Measurements from ENCODE around the gene PARD3.
"Not testable (repeated sequence)": the region's sequence is repeated elsewhere in the genome, so short reads cannot be mapped to it uniquely, and the experiment has no call there.

Gene PARD3

DNA sequence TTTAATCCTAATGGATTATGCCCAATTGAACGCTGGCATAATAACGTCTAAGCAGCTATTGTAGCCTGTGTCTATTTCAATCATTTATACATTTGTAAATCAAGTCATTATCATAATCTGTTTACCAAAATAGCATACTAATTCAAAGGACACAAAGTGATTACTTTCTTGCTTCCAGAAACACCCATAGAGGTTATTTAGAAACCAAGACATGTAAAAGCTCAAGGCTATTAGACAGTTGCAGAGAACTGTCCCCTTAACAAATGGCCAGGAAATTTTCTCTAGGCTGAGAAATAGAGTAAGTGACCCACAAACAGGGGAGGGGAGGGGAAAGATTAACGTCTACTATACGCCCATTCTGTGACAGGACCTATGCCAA lies 455.7 kb downstream of the PARD3 start:
- DNase-seq = no peak

DNA sequence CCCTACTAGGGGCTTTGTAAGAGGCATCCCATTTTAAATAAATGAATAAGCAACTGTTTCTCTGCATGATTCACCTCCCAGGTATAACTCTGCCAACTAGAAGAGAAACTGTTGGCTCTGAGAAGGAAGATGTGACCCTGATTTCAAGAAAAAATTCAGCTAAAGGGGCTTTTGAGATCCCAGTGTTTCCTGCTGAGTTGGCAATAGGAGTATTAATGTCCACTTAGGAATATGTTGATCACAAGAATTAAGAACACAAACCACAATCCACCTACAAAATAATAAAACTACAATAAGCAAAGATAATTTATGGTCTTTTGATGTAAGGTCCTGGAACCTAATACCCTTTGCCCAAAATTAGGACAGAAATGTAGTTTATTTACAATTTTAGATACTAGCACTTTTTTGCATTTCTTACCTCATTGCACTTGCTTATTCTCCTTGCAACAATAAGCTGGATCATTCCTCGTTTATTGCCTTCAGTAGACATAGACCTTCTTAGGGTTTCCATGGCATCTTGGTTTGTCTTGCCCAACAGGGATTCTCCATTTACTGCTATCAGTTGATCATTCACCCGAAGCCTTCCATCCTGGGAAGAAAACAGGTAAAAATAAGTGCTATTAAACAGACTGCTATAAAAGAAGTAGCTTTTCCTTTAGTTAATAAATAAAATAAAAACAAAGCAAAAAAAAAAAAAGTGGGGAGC lies 456.2 kb downstream of the PARD3 start:
- no peak for DNase-seq

DNA sequence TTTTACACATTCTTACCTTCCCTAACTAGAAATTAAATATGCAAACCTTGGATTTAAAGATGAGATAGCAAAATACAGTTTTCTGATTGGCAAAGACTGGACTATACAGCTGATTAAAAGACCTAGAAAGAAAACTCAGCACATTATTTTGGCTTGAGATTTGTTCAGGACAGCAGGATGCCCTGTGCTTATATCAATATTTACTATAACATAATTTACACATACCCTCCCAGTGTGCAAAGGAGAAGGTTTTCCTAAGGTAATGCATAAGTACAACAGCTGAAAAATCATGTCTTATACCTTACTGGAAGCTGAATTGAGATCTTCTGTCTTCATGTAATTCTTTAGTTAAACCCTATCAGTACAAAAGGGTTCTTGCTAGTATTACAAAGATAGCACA lies 458.6 kb downstream of the PARD3 start:
- no peak for DNase-seq

DNA sequence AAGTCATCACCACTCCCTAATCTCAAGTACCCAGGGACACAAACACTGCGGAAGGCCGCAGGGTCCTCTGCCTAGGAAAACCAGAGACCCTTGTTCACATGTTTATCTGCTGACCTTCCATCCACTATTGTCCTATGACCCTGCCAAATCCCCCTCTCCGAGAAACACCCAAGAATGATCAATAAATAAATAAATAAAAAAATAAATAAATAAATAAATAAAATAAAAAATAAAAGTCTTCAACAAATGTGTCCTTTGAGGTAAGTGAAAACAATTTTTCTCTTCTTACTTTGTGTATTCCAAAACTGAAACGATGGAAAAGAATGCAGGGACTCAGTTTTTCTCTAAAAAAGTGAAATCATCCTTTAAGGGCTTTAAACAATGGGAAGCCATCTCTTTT lies 461.6 kb downstream of the PARD3 start:
- DNase-seq = not testable (repeated sequence)

DNA sequence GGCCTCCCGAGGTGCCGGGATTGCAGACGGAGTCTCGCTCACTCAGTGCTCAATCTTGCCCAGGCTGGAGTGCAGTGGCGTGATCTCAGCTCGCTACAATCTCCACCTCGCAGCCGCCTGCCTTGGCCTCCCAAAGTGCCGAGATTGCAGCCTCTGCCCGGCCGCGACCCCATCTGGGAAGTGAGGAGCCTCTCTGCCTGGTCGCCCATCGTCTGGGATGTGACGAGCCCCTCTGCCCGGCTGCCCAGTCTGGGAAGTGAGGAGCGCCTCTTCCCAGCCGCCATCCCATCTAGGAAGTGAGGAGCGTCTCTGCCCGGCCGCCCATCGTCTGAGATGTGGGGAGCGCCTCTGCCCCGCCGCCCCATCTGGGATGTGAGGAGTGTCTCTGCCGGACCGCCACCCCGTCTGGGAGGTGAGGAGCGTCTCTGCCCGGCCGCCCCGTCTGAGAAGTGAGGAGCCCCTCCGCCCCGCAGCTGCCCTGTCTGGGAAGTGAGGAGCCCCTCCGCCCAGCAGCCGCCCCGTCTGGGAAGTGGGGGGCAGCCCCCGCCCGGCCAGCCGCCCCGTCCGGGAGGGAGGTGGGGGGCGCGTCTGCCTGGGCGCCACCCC lies 462.4 kb downstream of the PARD3 start:
- not testable (repeated sequence) for DNase-seq

DNA sequence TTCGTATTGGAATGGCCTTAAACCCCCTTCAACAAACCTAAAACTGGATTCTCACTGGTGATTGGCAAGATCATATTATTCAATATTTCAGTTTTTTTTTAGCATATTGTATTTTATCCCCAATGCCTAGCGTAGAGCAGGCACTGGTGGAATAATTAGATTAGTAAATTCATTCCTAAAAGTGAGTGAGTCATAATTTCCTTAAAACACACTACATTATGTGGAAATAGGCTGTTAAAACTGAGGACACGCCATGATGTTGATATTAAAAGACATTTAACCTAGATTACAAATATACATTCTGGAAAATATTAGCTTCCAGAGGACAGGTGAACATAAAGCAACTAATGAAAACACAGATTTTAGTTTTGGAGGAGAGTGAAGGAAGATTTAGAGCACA lies 463.9 kb downstream of the PARD3 start:
- DNase-seq = no peak

DNA sequence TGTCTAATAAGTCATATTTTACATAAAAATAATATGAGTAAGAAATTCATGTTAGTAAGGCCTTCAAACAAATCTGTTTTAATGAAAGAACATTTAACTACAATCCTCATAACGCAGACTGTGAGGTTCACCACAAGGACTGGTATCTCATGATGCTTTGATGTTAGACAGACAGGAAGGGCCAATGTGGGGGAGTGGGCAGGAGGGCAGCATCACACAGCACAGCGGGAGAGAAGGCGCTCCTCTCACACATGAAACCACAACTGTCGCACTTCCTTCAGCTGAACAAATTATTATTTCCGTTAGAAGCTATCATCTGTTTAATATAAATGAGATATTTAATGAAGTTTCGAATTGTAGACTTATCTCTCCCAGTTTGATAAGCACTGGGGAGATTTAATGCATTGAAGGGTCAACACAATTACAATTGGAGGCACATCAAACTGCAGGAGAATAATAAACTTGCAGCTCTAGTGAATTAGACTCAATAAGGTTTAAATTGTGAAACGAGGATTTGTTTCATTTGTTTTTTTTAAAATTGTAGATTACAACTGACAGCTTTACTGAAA lies 466.1 kb downstream of the PARD3 start:
- no peak for DNase-seq

DNA sequence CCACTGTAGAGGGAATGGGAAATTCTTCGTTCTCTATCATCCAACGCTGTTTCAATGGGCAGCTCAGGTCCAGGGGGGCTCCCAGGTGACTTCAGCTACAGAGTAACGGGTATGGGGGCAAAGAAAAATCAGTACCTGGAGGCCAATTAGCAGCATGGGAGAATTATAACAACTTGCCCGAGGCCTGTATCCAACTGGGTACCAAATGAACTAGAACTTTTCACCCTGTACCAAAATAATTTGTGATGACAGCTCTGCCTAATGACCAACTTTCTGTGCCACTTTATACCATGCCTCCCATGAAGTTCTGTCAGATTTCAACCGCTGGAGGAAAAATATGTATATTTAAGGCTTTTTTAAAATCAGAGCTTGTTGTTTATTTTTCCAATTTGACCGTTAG lies 467.1 kb downstream of the PARD3 start:
- DNase-seq = no peak

DNA sequence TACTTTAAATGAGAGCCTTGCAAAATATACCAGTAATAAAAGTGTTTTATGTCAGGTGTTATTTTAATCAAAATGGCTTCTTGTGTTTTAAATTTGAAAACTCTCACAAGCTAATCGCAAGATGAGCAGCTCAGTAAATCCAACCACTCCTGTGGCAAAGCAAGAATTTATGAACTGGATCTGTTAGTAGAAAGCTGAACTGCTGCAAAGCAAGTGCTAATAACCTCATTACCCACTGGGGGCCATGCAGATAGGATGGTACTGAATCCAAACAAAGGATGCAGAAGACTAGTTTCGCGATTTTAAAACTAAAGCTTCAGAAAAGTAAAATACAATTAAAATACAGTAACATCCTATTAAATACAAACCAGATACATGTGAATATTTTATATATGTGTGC lies 468.0 kb downstream of the PARD3 start:
- no peak for DNase-seq

DNA sequence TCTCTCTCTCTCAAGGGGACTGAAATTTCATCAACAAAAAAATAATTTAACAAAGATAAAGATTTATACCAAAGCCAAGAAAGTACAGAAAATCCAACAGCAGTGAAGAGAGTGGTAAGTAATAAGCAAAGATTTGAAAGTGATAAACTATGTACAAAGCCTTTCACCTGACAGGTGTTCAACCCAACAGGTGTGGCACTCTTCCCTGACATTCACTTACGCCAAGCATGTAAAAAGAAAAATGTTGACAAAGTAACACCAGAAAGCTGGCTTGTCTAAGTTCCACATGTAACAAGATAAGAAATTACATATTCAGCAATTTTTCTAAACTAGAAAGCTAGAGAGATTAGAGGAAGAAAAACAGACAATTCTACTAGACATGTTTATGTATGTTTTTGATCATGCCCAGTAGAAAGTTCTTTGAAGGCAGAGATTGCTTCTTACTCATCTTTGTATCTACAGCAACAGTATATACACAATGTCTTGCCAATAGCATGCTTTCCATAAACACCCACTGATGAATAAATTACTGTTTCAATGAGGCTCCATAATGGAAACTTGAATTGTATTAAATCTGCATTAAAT lies 468.5 kb downstream of the PARD3 start:
- no peak for DNase-seq

DNA sequence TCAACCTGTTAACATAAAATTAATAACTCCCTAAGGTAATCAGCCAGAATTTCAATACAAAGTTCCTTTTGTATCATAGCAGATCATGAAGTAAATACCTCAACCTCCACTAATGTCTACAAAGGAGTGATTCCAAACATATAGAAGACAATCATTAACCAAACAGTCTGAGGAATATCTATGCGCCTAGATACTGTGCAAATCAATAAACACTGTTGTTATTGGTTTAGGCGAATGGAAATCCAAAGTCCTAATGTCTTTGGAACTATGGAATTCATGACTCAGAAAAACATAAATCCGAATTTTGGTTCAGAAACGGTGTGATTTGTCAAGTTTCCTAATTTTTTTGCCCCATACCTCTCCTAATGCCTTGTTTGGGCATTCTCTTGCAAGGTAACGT lies 469.7 kb downstream of the PARD3 start:
- no peak for DNase-seq

DNA sequence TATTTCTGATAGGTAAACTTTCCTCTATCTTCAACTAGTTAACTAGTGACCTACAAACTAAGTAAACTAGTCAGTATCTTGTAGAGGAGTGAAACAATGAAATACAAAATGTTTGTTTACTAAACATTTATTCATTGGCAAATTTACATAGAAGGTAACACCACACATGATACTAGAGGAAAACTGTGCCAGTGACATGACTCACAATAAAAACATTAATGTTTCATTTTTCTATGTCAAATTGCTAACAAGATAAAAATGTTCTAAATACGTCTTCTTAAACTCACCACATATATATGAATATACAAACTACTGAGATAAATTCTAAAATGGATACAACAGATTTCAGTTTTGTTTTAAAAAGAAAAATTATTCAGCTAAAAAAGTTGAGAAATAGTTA lies 471.3 kb downstream of the PARD3 start:
- DNase-seq = no peak

DNA sequence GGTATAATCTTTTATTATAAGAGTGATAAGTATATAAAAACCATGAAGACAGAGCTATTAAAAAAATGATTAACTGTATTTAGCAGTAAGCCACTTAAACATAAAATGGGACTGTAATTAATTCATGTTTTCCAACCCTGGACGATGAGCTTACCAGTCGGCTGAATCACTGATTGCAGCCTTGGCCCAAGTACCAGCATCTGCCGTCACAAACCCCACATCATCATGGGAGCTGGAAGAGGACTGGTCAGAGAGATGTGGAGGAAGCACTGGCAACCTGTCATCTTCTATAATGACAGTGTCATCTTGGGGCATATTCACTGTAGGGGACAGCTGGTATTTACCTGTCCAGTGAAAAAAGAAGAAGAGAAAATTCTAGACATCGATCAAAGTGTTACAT lies 473.6 kb downstream of the PARD3 start:
- DNase-seq = no peak

DNA sequence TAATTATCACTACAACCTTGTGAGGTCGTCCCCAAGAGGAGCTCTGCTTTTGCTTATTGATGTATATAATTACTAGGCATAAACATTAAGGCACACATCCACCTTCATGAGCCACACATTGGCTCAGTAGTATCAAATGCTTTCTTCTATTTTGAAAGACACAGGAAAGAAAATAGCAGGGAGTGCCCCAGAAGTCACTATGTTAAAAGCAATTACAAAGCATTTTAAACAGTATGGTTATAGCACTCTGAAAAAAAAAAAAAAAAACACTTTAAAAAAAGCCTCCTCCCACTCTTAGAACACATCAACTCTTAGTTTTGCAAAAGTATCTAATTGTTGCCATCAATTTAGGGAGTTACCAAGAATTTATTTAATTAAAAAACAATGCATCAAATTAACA lies 474.2 kb downstream of the PARD3 start:
- DNase-seq = no peak

DNA sequence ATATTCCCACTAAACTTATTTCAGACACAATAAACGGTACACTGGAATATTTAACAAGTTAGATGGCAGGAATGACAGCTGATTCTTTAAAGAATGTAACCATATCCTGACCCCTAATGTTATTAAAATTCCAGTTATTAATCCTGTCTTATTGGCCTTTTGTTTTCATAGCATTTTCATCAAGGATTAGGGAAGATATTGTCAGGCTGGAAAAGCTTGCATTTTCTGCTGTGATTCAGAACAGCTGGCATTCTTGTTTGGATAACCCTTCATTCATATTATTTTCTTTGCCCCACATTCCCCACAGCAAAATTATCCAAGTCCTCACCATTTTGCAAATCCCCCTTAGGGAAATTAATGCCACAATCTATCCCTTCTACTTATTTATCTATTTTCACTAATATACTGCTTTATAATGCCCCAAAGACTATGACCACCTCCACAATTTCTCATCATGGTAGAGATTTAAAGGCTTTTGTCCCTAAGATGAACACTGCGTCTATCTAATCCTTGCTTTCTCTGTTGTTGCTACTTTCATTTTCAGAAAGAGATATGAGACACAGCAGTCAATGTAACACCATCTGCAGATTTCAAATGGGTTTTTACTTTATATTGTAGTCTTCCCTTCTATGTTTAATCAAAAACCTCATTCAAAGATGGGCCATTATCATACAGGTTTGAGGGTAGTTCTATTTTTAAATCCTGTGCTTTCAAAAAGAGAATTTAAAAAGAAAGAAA lies 475.1 kb downstream of the PARD3 start:
- no peak for DNase-seq

DNA sequence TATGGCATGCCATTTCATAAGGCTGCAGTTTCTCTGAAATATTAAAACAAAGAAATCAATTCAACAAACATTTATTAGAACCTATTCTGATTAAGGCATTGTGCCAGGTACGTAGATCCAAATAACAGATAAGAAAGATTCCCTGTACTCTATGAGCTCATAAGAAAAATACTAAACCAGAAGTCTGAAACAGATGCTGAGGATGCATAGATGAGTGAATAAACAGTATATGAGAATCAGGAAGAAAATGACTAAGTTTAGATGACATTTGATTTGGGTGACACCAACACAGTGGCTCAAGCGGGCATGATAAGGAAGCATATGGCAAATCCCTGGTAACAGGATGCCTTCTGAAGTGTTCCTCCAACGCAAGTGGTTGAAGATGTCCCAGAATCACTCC lies 477.2 kb downstream of the PARD3 start:
- DNase-seq = no peak

DNA sequence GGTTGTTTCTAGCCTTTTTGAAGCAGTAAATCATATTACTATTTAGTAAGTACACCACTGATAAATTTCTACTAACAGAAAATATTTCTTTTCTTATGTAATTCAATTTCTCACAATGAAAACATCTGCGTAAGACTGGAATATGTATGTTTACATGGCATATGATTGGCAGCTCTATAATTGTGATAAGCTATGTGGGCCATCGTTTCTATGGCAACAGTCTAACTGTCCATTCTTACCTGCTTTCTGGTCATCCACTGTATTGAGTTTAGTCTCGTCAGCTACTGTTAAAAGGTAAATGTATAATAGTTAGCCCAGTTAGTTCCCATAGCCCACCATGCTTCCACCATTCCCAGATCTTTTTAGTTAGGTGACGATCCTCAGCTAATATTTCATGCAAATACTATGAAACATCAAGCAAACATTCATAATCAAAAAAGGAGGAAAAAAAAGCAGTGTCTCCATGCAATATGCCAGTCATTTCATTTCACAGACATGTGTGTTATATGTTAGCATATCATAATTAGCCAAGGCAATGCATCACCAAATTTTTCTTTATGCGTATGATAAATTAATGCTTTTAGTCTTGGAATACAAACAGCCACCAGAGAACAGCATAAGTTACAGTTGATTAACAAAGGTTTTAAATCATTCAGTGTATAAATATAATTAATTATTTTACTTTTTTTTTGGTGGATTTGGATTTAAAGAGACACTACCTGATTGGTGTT lies 479.0 kb downstream of the PARD3 start:
- no peak for DNase-seq

DNA sequence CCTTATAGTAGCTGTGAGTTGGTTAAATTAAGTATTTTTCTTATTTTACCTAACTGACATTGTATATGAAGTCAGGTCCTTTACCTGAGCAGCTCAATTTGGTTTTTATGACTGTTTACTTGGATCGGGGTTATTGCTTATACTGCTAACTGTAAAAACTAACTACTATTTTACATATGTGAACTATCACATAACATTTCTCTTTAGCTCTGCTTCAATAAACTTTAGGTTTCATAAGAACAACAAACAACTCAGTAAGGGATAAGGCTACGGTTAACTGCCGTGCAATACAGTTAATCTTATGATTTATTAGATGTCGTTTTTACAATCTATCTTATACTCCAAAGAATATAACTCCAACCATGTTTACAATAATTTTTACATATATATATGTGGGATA lies 480.2 kb downstream of the PARD3 start:
- no peak for DNase-seq

DNA sequence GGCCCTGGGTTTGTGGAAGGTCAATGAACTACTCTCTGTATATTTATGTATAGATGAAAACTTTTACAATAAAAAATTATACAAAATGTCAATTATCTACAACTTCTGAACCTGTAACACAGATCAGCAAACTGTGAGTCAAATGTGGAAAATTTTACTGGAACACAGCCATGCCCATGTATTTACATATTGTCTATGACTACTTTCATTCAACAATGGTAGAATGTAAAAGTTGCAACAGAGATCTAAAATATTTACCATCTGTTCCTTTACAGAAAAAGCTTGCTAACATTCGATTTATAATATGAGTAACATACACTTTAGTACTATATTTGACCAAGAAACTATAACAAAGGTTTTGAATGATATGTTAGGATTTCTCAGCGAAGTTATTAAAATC lies 481.6 kb downstream of the PARD3 start:
- no peak for DNase-seq

DNA sequence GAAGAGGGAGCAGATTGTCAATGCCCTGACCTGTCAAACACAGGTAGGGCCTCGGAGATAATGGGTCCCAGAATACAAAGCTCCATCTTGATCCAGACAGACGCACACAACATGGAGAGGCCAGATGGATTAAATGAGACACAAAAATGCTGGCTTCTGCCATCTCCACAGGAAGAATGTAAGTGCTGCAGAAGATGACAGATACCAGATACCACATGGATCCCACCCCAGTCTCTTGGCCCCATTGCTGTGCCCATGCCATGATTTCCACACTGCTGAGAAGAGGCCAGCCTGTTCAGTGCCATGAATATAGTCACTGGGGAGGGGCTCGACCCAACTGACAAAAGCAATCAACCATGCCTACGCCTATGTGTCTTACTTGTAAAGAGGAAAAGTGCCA lies 487.9 kb downstream of the PARD3 start:
- DNase-seq = no peak

DNA sequence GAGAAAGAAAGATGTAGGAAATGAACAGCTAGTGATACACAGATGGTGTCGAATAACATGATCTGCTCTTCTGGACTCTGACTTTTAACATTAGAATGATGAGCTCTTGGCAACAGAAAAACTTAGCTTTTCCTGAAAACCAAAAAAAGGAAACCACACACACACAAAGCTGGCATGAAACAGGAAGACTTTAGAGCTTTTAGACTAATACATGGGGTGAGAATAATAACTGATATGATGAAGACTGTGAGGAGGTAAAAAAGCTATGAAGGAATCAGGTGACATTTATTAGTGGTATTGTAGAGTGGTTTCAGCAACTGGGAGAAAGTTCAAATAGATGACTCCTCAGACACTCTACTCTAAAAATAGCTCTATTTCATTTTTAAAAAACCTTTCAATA lies 491.9 kb downstream of the PARD3 start:
- no peak for DNase-seq

DNA sequence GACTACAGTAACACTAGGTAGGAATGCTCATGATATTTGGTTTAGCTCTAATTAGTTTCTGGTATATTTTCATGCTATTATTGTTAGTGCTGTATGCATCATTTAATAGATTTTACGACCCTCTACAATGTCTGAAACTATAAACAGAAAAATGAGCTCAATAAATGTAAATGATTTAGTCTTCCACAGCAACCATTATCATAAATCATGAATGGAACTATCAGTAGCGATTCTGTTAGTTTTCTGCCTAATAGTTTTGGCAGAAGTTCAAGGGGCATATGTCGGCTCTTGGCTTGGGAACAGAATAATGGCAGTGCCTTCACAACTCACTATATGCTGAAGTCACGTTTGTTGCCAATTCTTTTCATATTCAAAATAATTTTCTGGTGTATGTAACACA lies 494.8 kb downstream of the PARD3 start:
- DNase-seq = peak; percentile 91

Data from NCI-H1694 treated with DMSO at 0.1 percent for 48 hours (cell line).